ENCODE data around the gene ASCL5.

Gene ASCL5

GRCh38 chr1:201136355-201137023, 9.5 kb upstream of the ASCL5 start:
- DNase-seq (ENCODE audit: low read depth), result no peak

GRCh38 chr1:201134405-201134804, 7.4 kb upstream of the ASCL5 start:
- no peak for DNase-seq (ENCODE audit: low read depth)

DNA sequence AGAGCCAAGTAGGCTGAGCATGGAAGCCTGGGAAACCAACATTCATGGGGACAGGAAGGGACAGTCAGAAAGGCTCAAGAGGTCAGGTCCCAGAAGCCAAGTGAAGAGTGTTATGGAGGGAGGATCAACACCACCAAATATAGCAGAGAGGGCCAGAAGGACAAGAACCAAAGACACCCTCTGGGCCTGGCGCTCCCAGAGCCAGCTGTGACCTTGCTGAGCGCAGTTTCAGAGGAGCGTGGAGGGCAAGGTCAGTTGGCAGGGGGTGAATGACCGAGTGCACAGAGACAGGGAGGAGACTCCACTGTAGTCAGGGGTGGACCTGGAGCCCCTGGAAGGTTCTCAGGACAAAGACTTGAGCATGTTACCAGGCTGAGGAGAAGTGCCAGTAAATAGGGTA, 4.4 kb upstream of the ASCL5 start:
- no peak for DNase-seq (ENCODE audit: low read depth)

DNA sequence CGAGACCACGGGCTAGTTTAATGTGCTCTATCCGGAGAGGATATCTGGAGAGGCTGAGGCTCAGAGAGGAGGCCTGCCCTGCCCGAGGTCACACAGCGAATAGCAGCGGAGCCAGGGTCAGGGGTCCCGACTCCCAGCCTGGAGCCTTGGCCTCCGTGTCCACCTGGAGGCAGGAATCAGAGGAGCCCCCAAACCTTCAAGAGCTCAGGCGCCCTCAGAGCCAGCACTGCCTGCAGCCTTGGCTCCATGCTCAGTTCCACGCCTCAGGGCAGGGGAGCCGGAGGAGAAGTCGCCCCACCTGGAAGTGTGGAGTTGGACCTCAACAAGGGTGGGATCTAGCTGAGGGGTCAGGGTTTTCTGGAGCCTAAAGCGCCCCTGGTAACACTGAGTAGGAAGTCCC, 2.0 kb upstream of the ASCL5 start:
- no peak for DNase-seq (ENCODE audit: low read depth)

- DNase-seq (ENCODE audit: low read depth), result no peak
Measured at GRCh38 chr1:201128476-201128875, 1.5 kb upstream of the ASCL5 start.

DNA sequence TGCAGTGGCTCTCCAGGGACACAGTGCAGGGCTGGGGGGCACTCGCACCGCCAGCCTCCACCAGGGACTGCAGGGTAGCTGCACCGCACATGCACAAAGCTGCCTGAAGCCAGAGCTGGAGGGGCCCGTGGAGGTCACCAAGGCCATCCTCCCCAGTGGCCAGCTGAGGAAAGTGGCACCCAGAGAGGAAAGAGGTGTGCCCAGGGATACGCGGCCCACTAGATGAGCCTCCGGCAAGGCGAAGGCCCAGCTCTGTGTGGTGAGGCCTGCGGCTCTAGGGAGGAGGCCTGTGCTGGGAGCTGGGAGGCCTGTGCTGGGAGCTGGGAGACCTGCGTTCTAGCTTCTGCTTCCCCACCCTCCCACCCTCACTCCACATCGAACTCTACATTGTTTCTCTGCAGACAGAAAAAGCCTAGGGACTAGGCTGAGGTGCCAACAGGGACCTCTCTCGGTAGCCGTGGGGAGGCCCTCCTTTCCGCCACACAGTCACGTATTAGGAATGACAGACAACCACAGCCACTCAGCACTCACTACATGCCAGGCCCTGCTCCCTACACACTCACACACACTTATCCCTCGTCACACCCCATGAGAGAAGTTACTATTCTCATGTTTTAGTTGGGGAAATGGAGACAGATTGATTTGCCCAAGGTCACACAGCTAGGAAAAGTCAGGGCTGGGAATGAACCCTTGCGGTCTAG, 921 bp upstream of the ASCL5 start:
- no peak for DNase-seq (ENCODE audit: low read depth)

DNA sequence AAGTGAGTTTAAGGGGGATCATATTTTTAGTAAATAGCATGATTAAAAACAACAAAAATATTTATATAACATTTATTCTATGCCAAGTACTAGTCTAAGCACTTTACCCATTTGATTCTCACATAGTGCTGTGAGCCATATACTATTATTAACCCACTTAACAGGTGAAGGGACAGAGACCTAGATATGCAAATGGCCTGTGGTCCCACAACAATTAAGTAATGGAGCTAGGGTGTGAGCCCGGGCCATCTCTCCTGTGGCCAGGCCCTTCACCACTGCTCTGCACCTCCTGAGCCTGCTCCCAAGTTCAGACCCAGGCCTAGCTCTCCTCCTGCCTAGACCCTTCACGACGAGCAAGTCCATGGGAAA, 537 bp downstream of the ASCL5 start:
- no peak for DNase-seq (ENCODE audit: low read depth)

- DNase-seq (ENCODE audit: low read depth), result no peak
Measured at GRCh38 chr1:201125800-201126199, 1.2 kb downstream of the ASCL5 start.

- DNase-seq (ENCODE audit: low read depth), result no peak
Measured at GRCh38 chr1:201125019-201125418, 2.0 kb downstream of the ASCL5 start.

DNA sequence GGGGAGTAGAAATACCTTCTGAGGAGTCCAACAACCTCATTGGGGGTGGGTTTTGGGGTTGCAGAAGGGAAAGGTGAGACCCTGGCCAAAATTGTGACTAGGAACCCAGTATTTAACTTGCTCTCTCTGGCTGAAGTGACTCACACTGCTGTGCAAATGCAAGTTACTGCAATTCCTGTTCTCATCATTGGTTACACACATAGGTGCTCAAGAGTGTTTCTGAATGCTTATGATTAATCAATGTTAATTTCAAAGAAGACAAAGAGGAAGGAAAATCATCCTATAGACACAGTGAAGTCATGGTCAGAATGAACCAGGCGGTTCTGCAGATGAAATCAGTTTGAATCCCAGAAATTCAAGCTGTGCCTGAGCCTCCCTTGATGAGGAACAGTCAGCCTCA, 3.1 kb downstream of the ASCL5 start:
- no peak for DNase-seq (ENCODE audit: low read depth)

DNA sequence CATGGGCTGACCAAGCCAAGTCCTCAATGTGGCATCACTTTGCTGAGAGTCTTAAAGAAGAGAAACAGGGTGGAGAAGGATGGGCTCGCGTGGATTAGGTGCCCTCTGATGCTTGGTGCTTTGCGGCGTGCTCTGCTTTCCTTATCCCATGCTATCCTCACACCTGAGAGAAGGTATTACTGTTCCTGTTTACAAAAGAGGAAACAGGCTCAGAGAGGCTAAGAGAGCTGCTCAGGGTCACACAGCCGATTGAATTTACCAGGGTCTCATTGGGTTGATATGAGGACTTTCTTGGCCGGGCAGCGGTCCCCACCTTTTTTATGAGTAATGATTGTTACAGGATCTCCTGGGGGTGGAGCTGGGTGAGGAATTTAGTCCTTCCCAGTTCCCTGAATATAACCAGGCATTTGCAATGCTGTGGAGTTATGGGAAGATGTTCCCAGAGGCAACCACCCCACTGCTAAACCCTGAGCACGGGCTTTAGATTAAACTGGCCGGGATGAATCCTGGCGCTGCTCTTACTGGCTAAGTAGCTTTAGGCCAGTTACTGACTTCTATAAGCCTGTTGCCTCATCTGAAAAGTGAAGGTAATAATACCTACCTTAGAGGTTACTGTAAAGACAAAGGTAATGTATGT, 4.5 kb downstream of the ASCL5 start:
- no peak for DNase-seq (ENCODE audit: low read depth)

DNA sequence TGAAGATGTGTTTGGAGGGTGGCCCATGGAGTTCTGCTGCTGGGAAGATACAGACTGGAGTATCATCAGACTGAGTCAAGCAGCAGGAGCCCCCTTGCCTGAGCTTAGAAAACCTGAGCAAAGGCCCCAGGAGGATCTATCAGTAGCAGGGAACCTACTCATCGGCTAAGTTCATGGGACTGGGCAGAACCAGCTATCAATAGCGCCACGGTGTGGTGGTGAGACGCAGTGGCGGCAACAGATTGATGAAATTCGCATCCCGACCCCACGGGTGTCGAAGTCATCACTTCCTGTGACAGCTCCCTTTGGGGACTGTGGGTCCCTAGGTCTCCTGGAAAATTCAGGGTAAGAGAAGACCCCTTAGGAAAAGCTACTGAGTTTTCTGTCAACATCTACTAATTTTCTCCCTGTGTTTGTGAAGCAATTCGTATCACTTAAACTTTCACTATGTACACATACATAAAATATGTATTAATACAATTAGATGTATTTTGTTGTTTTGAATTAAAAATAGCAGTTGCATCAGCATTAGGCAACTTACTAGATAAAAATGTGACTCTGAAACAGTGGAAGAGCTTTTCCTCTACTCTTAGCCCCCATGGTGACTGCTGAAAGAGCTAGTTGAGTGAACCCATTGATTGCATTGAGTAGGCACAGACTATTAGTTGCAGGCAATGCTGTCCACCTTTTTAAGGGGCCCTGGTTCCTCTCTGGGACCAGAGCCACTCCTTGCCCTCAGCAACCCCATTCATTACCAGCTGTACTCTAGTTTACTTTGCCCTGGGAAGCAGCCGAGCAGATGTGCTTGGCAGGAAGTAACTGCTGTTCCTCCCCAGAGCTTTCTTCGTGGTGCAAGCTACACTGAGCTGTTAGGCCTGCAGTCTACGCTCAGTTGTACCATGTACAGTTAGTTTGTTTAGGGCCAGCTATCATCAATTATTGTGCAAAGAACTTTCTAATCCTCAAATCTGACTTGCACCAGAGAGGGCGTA, 7.5 kb downstream of the ASCL5 start:
- DNase-seq (ENCODE audit: low read depth), result peak; percentile 51

DNA sequence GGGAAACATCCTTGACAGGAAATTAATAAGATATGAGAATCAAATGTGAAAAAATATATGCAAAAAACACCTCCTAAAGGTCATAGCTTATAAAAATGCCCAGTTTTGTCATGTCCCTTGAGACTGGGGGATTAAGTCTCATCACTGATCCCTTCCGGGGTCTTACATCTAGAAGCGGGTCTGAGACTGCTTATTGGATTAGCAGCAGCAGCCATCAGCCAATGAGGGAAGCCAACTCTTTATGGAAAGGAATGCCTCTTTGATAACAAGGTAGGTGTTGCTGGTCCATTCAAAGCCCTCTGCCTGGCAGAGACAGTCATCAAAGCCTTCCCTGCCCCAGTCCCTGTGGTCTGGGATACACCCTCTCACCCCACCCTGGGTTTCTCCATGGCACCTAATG, 10.9 kb downstream of the ASCL5 start:
- DNase-seq (ENCODE audit: low read depth), result no peak

- no peak for DNase-seq (ENCODE audit: low read depth)
Measured at GRCh38 chr1:201115390-201115937, 11.5 kb downstream of the ASCL5 start.

- peak; percentile 76 for DNase-seq (ENCODE audit: low read depth)
Measured at GRCh38 chr1:201114245-201115131, 12.5 kb downstream of the ASCL5 start.

DNA sequence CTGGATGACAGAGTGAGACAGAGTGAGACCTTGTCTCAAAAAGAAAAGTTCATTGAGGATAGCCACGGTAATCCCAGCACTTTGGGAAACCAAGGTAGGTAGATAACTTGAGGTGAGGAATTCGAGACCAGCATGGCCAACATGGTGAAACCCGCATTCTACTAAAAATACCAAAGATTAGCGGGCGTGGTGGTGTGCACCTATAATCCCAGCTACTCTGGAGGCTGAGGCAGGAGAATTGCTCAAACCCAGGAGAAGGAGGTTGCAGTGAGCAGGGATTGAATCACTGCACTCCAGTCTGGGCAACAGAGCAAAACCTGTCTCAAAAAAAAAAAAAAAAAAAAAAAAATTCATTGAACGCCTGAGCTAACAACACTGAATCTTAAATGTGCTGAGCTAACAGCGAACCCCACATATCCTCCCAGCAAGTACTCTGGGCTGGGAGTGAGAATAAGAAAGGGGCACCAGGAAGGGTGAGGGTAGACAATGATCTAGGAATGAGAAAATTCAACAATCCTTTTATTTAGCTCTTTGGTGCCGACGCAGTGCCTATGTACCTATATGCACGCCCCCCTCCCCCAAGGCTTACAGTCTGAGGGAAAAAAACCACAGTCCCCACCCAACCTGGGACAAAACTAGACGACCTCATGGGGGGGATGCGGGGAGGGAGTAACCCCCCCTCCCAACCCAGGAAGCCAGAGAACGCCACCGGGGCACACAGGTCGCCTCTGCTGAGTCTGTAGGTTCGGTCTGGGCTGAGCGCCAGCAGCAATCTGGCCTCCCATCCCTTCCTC, 13.3 kb downstream of the ASCL5 start:
- no peak for DNase-seq (ENCODE audit: low read depth)

- DNase-seq (ENCODE audit: low read depth), result no peak
Measured at GRCh38 chr1:201112926-201113325, 14.1 kb downstream of the ASCL5 start.

- DNase-seq (ENCODE audit: low read depth), result no peak
Measured at GRCh38 chr1:201112173-201112731, 14.7 kb downstream of the ASCL5 start, which contains the start of gene CACNA1S. CACNA1S (minus strand) TSS chr1:201112426; CDS start chr1:201112339, 87 bp downstream.

DNA sequence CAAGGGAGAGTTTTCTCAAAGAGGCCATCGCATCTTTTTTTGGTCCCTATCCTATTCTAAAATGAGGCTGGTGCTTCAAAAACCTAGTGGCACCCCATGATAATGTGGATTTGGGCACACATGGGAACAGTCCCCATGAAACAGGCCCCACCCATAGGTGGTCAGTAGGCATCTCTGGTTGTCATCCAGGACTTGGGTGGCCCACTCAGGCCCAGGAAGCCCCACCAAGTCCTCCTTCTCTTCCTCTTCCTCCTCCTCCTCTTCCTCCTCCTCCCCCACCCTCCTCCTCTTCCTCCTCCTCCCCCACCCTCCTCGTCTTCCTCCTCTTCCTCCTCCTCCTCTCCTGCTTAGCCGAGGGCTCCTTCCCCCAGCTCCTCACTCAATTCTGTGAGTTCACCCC, 15.3 kb downstream of the ASCL5 start:
- DNase-seq (ENCODE audit: low read depth), result no peak

DNA sequence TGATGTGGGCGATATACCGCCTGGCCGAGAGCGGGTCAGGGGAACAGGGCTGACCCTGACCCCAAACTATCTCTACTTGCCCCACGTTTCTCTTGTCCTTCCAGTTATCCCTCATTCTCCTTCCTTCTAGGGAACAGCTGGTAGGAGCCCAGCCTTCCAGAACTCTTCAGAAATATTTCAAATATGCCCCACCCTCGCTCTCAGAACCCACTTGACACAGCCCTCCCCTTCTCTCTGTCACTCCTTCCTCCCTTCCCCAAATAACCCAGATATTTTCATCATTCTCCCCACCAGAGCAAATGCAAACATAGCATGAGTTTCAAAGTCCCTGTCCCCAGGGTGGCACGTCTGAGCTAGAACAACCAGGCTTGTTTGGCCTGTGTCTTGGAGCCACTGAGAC, 15.8 kb downstream of the ASCL5 start:
- DNase-seq (ENCODE audit: low read depth), result no peak

All from activated T-cell treated with anti-CD3 and anti-CD28 coated beads for 48 hours (primary cell).